BLaER1 (cell line): ENCODE data around the gene POLR2A.

ENCODE experiments used
- H3K27ac ChIP-seq: shearing (Covaris generic); formaldehyde crosslinking; 2 replicates; pipeline ENCODE4 v1.8.1; 2022
- H3K27me3 ChIP-seq: shearing (Covaris generic); formaldehyde crosslinking; 2 replicates; pipeline ENCODE4 v1.8.1; 2022
- H3K36me3 ChIP-seq: shearing (Covaris generic); formaldehyde crosslinking; 2 replicates; pipeline ENCODE4 v1.8.1; 2022
- H3K4me1 ChIP-seq: shearing (Covaris generic); formaldehyde crosslinking; 2 replicates; pipeline ENCODE4 v1.8.1; 2022
- H3K4me2 ChIP-seq: shearing (Covaris generic); formaldehyde crosslinking; 2 replicates; pipeline ENCODE4 v1.8.1; 2022
- H3K4me3 ChIP-seq: shearing (Covaris generic); formaldehyde crosslinking; 2 replicates; pipeline ENCODE4 v1.8.1; 2022
- H3K9ac ChIP-seq: shearing (Covaris generic); formaldehyde crosslinking; 2 replicates; pipeline ENCODE4 v1.8.1; 2022
- H3K9me3 ChIP-seq: shearing (Covaris generic); formaldehyde crosslinking; 2 replicates; pipeline ENCODE4 v1.8.1; 2022
- H4K20me1 ChIP-seq: shearing (Covaris generic); formaldehyde crosslinking; 2 replicates; pipeline ENCODE4 v1.8.1; 2022
- Cebpa-rat ChIP-seq: shearing (Covaris generic); IDR thresholded peaks from 2 replicates; pipeline ENCODE4 v1.8.1; 2022

POLR2A gene

GRCh38 chr17:7515911-7516610 lies 31.9 kb downstream of the POLR2A start:
- Histone ChIP-seq H3K27ac (no peak overlapping the region), H3K4me3 (no peak overlapping the region), H3K36me3 (peaks cover 52% of the 10 kb centered on the region), H3K4me1 (no peaks in the 10 kb centered on the region), H3K4me2 (no peak overlapping the region), H3K9ac (no peak overlapping the region), H3K9me3 (no peaks in the 10 kb centered on the region), H3K27me3 (no peaks in the 10 kb centered on the region), H4K20me1 (peaks cover 27% of the 10 kb centered on the region)
- TF ChIP-seq Cebpa-rat: no peak

DNA sequence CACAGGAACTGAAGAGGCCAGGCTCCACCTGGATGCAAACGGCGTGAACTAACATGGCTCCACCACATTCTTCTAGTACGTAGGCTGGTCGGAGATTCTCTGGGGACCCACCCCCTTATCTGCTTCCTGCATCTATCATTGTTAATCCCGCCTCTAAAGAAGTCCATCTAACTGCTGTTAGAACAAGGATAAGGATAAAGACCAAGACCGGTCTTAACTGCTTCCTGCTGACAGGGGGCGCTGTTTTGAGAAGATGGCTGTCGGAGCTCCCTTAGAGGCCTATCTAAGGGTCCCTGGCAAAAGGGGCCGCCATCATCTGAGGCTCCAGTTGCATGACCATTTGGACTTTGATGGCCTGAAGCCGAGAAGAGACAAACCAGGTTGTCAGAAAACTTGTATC lies 38.9 kb downstream of the POLR2A start:
- 0 out of 2 replicates have a peak, but pooled peaks cover 4% of the 10 kb centered on the region for H3K36me3 ChIP-seq
- no peaks in the 10 kb centered on the region for H3K4me1 ChIP-seq
- no peak overlapping the region for H3K4me3 ChIP-seq
- peaks cover 21% of the 10 kb centered on the region for H3K9me3 ChIP-seq
- no peak overlapping the region for H3K27ac ChIP-seq
- H4K20me1 ChIP-seq: no peaks in the 10 kb centered on the region
- no peak for TF ChIP-seq Cebpa-rat
- no peak overlapping the region for H3K4me2 ChIP-seq
- H3K9ac ChIP-seq: no peak overlapping the region
- no peaks in the 10 kb centered on the region for H3K27me3 ChIP-seq

- no peaks in the 10 kb centered on the region for H3K4me1 ChIP-seq
- H3K36me3 ChIP-seq: no peaks in the 10 kb centered on the region
- H3K27ac ChIP-seq: no peak overlapping the region
- H3K27me3 ChIP-seq: no peaks in the 10 kb centered on the region
- no peaks in the 10 kb centered on the region for H4K20me1 ChIP-seq
- H3K9me3 ChIP-seq: peaks cover 25% of the 10 kb centered on the region
- H3K4me2 ChIP-seq: no peak overlapping the region
- H3K4me3 ChIP-seq: no peak overlapping the region
- no peak overlapping the region for H3K9ac ChIP-seq
- TF ChIP-seq Cebpa-rat: no peak
Observed at GRCh38 chr17:7528842-7529241, 44.7 kb downstream of the POLR2A start.

DNA sequence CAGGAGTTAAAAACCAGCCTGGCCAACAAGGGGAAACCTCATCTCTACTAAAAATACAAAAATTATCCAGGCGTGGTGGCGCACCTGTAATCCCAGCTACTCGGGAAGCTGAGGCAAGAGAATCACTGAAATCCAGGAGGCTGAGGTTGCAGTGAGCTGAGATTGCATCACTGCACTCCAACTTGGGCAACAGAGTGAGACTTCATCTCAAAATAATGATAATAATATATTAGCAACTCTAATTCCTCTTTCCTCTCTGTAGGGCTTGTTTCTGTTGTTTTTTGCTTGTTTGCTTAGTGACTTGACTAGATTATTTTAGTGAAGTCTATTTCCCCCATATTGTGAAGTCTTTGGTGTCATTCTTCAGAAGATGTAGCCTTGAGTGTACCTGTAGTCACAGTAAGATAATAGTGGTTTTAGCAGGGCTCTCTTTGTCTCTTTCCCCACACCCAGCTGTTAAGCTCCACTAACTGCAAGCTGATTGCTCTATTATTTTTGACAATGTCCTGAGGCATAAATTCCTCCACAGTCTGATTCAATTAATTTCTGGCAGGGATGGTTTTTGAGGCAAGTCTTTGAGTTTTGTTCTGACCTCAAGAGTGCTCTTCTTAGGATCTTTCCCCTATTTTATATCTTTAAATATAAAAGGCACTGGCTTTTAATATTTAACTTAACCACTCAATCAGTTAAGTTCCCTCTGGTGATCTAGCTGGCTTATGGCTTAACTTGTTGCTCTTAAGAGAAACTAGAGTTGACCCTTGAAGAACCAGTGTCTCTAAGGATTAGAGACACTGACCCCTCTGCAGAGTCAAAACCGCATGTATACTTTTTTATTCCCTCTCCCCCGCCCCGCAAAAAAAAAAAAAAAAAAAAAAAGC lies 46.1 kb downstream of the POLR2A start:
- no peak for TF ChIP-seq Cebpa-rat
- H3K4me3 ChIP-seq: no peak overlapping the region
- H3K27ac ChIP-seq: no peak overlapping the region
- H3K36me3 ChIP-seq: no peaks in the 10 kb centered on the region
- no peak overlapping the region for H3K9ac ChIP-seq
- H3K4me1 ChIP-seq: no peaks in the 10 kb centered on the region
- H4K20me1 ChIP-seq: no peaks in the 10 kb centered on the region
- H3K4me2 ChIP-seq: no peak overlapping the region
- H3K9me3 ChIP-seq: peaks cover 25% of the 10 kb centered on the region
- H3K27me3 ChIP-seq: no peaks in the 10 kb centered on the region

DNA sequence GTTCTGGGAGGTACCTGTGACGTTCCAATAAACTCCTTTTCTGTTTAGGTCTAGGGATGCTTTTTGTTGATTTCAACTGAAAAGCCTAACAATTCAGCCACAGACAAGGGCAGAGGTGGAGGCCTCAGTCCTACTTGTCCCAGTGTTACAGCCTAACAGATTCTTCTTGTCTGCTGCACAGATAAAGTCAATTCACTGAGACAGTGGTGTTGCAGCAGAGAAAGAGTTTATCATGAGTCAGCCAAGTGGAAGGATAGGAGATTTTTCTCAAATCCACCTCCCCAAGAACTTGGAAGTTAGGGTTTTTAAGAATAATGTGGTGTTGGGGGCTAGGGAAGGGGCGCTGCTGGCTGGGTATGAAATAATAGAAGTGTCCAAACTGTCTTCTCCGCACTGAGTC lies 53.9 kb downstream of the POLR2A start:
- H3K27ac ChIP-seq: no peak overlapping the region
- H4K20me1 ChIP-seq: no peaks in the 10 kb centered on the region
- no peaks in the 10 kb centered on the region for H3K27me3 ChIP-seq
- peaks cover 24% of the 10 kb centered on the region for H3K9me3 ChIP-seq
- no peak overlapping the region for H3K9ac ChIP-seq
- H3K36me3 ChIP-seq: 0 out of 2 replicates have a peak, but pooled peaks cover 6% of the 10 kb centered on the region
- no peak overlapping the region for H3K4me2 ChIP-seq
- TF ChIP-seq Cebpa-rat: no peak
- no peak overlapping the region for H3K4me3 ChIP-seq
- H3K4me1 ChIP-seq: peaks cover 4% of the 10 kb centered on the region; the same call in 1 of the 2 replicates

DNA sequence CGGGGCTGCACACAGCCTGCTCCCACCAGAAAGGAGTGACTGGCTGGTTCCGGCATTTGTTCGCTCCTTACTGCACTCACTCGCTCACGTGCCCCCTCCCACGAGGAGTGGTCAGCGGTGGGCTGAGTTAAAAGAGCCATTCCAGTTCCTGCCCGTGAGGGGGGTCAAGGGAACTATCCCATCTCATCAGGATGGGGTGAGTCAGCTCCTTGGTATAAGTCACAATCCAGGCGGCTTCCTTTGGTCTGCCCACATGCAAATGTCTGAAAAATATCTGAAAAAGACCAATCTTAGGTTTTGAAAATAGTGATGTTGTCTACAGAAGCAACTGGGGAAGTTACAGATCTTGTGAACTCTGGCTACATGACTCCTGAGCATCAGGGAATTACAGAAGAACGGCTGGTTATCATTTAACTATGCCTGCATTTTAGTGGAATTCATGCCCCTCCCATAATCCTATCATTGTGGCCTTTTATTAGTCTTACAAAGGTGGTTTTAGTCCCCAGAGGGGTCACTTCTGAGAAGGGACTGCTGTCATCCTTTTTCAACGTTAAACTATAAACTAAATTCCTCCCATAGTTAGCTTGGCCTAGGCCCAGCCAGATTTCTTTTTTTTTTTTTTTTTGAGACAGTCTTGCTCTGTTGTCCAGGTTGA lies 54.9 kb downstream of the POLR2A start:
- no peak for TF ChIP-seq Cebpa-rat
- H3K9me3 ChIP-seq: peaks cover 24% of the 10 kb centered on the region
- H3K4me2 ChIP-seq: no peak overlapping the region
- H3K4me1 ChIP-seq: peaks cover 9% of the 10 kb centered on the region; the same call in 1 of the 2 replicates
- H4K20me1 ChIP-seq: no peaks in the 10 kb centered on the region
- no peak overlapping the region for H3K9ac ChIP-seq
- H3K4me3 ChIP-seq: no peak overlapping the region
- H3K27me3 ChIP-seq: no peaks in the 10 kb centered on the region
- H3K36me3 ChIP-seq: 0 out of 2 replicates have a peak, but pooled peaks cover 6% of the 10 kb centered on the region
- no peak overlapping the region for H3K27ac ChIP-seq

- H3K36me3 ChIP-seq: 0 out of 2 replicates have a peak, but pooled peaks cover 6% of the 10 kb centered on the region
- no peak overlapping the region for H3K9ac ChIP-seq
- H3K27me3 ChIP-seq: no peaks in the 10 kb centered on the region
- H3K9me3 ChIP-seq: peaks cover 24% of the 10 kb centered on the region
- H3K27ac ChIP-seq: no peak overlapping the region
- TF ChIP-seq Cebpa-rat: no peak
- no peak overlapping the region for H3K4me3 ChIP-seq
- no peaks in the 10 kb centered on the region for H4K20me1 ChIP-seq
- no peak overlapping the region for H3K4me2 ChIP-seq
- peaks cover 16% of the 10 kb centered on the region; the same call in 1 of the 2 replicates for H3K4me1 ChIP-seq
Observed at GRCh38 chr17:7541074-7541621, 57.0 kb downstream of the POLR2A start.

DNA sequence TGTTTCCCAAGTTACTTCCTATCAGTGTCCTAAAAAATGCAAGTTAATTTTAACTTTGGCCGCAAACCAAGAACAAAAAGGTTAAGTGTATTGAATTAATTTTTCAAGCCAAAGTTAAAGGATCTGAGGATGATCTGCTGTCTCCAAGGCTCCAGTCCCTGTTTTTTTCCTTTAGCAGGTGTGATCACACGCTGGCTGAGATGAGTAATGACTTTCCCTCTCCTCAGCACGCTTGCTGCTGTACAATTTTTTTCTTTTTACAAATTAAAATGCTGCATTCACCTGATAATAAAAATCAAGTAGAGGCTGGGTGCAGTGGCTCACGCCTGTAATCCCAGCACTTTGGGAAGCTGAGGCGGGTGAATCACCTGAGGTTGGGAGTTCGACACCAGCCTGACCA lies 60.7 kb downstream of the POLR2A start:
- no peaks in the 10 kb centered on the region for H3K36me3 ChIP-seq
- H3K27ac ChIP-seq: no peak overlapping the region
- no peak overlapping the region for H3K9ac ChIP-seq
- no peaks in the 10 kb centered on the region for H4K20me1 ChIP-seq
- no peaks in the 10 kb centered on the region for H3K9me3 ChIP-seq
- TF ChIP-seq Cebpa-rat: no peak
- peaks cover 44% of the 10 kb centered on the region for H3K4me1 ChIP-seq
- H3K4me3 ChIP-seq: no peak overlapping the region
- H3K27me3 ChIP-seq: no peaks in the 10 kb centered on the region
- H3K4me2 ChIP-seq: no peak overlapping the region

GRCh38 chr17:7548585-7549400 lies 64.6 kb downstream of the POLR2A start, which contains the start of gene TNFSF12:
Gene TNFSF12, plus strand, starts transcription at chr17:7549058. Its CDS starts 96 bp downstream, at chr17:7549154.
- Histone ChIP-seq H3K9me3 (no peaks in the 10 kb centered on the region), H3K27ac (peak within 1 kb of the TSS; percentile 56; the same call in 1 of the 2 replicates), H3K4me2 (peak within 1 kb of the TSS; percentile 96), H3K4me3 (peak within 1 kb of the TSS; percentile 67), H3K4me1 (peaks cover 74% of the 10 kb centered on the region), H4K20me1 (no peaks in the 10 kb centered on the region), H3K36me3 (no peaks in the 10 kb centered on the region), H3K27me3 (no peaks in the 10 kb centered on the region), H3K9ac (peak within 1 kb of the TSS; percentile 70)
- no peak for TF ChIP-seq Cebpa-rat
